Adrenal gland (tissue), 12 donors: ENCODE measurements around the gene FBXO40. TPM values are rescaled to one million over a fixed set of nuclear protein-coding genes. Genes with fewer than 3 reads are reported as not detected.
A peak's percentile ranks its signal among the peaks of the same experiment; 100 is the strongest.

Experiments
- DNase-seq, 7 donors: peaks; one replicate each; pipeline ENCODE4 v3.0.0-alpha.2; 2019 to 2020
- H3K27ac ChIP-seq, 5 donors: fragments of 200-600 bp; sonication (generic) in 4 of 5; 1 replicate in 3 of 5; 2 replicates in 2 of 5; pipeline versions ENCODE4 v1.5.1 to v1.8.0; 2016 to 2020; ENCODE audit warnings: mild to moderate bottlenecking in 1 of 5
- H3K27me3 ChIP-seq: fragments of 200-600 bp; 2 replicates; pipeline ENCODE4 v1.8.0; 2021
- H3K36me3 ChIP-seq, 2 donors: fragments of 200-600 bp; replicated peaks in 1 of 2; 1 replicate in 1 of 2; 2 replicates in 1 of 2; pipeline versions ENCODE4 v1.5.1 to v1.8.0; 2018 to 2022
- H3K4me1 ChIP-seq, 2 donors: fragments of 200-600 bp; replicated peaks in 1 of 2; 1 replicate in 1 of 2; 2 replicates in 1 of 2; pipeline versions ENCODE4 v1.5.1 to v1.8.0; 2018 to 2021
- H3K4me3 ChIP-seq, 4 donors: fragments of 200-600 bp; sonication (generic) in 3 of 4; one replicate each; pipeline ENCODE4 v1.5.1; 2016 to 2018
- H3K9me3 ChIP-seq, 3 donors: fragments of 200-600 bp; sonication (generic) in 1 of 3; replicated peaks in 1 of 3; 1 replicate in 2 of 3; 2 replicates in 1 of 3; pipeline versions ENCODE4 v1.5.1 to v1.8.0; 2016 to 2021
- CTCF ChIP-seq, 6 experiments: fragments of 450-650 bp in 4 of 6; fragments of 200-600 bp in 2 of 6; sonication (generic) in 1 of 6; IDR thresholded peaks; 1 replicate in 5 of 6; 2 replicates in 1 of 6; pipeline versions ENCODE4 v1.5.1 to v1.8.0; 2016 to 2021; ENCODE audit warnings: antibody characterized with exemption in 6 of 6, mild to moderate bottlenecking in 2 of 6, moderate library complexity in 1 of 6
- POLR2A ChIP-seq, 2 donors: fragments of 450-650 bp; IDR thresholded peaks; one replicate each; pipeline ENCODE4 v1.6.1; 2017; ENCODE audit warnings: antibody characterized with exemption in 2 of 2, mild to moderate bottlenecking in 2 of 2, moderate library complexity in 1 of 2
- WGBS, 4 donors: extraction: QIAGEN DNeasy Blood & Tissue Kit in 2 of 4; methylation state at CpG; one replicate each; pipeline versions ENCODE4 v1.1.5 to v1.1.7; 2013 to 2017; 5-methylcytosine and 5-hydroxymethylcytosine counted together
- intact Hi-C, 2 donors: fragments of 100-400 bp; cut with DNase I; formaldehyde crosslinking; loops; one replicate each; pipeline versions ENCODE4 v1.14.1 to v1.15.0; 2022 to 2023
- polyA plus RNA-seq, 3 donors: library from polyadenylated mRNA; stranded (reverse); fragments of 200-250 nt in 2 of 3; fragments of 350-450 nt in 1 of 3; fragmentation: Illumina TruSeq in 1 of 3; extraction: RNeasy Lipid Tissue Mini Kit (QIAGEN cat#74804) in 1 of 3; gene quantifications; one replicate each; pipeline ENCODE4 v1.2.3, GENCODE V29; 2013 to 2014
- total RNA-seq, 9 donors: library from RNA; depleted of rRNA in 4 of 9; stranded (reverse); fragments of >200 nt in 4 of 9; fragments of 120-200 nt in 1 of 9; fragmentation: NEBNext Ultra II Directional in 1 of 9; extraction: Animal tissue kit (Norgen Biotek cat#: 25700) in 1 of 9; gene quantifications; one replicate each; pipeline versions ENCODE4 v1.1.0 to v1.2.4, GENCODE V29; 2013 to 2023
- donor health status: healthy with polysubstance abuse.
- donor health status: Bipolar disorder and iron deficiency.
- donor health status: DM: yes; HTN: yes; CAD: no.
- donor health status: DM: no; HTN: no; CAD: no.
- donor health status: DM: no; HTN: no; CAD: no.
- donor health status: DM: yes; HTN: yes; CAD: no.

FBXO40 gene
- total and polyA plus RNA-seq, 12 donors = under 0.01 to 1.00 (median 0.09) TPM; not detected in 5

GRCh38 chr3:121642601-121643314 is 49.6 kb downstream of the FBXO40 start:
- peaks cover 0 to 1% of the 10 kb centered on the region in 2 donors for H3K4me1 ChIP-seq
- peaks cover 0 to 6% of the 10 kb centered on the region in 2 donors for H3K36me3 ChIP-seq
- intact Hi-C loops = no loop called here
- H3K27ac ChIP-seq = no peak overlapping the region
- DNase-seq = no peak
- no peak overlapping the region for H3K4me3 ChIP-seq
- WGBS, 4 donors = 73 to 78% (median 77%) methylated on average over 9 of the region's 9 CpGs
- H3K9me3 ChIP-seq = no peaks in the 10 kb centered on the region
- H3K27me3 ChIP-seq = no peaks in the 10 kb centered on the region
- TF ChIP-seq CTCF (IDR thresholded peaks at IDR 0.05) (no peak), POLR2A (IDR thresholded peaks at IDR 0.05) (no peak)

GRCh38 chr3:121645054-121645453 is 51.9 kb downstream of the FBXO40 start:
- no peak for TF ChIP-seq CTCF (IDR thresholded peaks at IDR 0.05)
- TF ChIP-seq POLR2A (IDR thresholded peaks at IDR 0.05) = no peak
- Histone ChIP-seq H3K36me3 (peaks cover 0 to 6% of the 10 kb centered on the region in 2 donors), H3K27me3 (no peaks in the 10 kb centered on the region), H3K9me3 (no peaks in the 10 kb centered on the region), H3K4me3 (no peak overlapping the region), H3K4me1 (peaks cover 17 to 21% of the 10 kb centered on the region in 2 donors), H3K27ac (no peak overlapping the region)
- DNase-seq = no peak
- intact Hi-C loops = no loop called here
- 92 to 95% (median 95%) methylated on average over 5 of the region's 5 CpGs for WGBS, 4 donors

GRCh38 chr3:121648219-121648958 is 55.2 kb downstream of the FBXO40 start:
- DNase-seq = peak in 6 of 7 donors; percentile 24 to 57 (median 40)
- H3K27ac ChIP-seq = peak overlapping the region in 2 of 5 donors; percentile 17 to 26
- H3K4me1 ChIP-seq = peaks cover 17 to 21% of the 10 kb centered on the region in 2 donors
- no peak overlapping the region for H3K4me3 ChIP-seq
- intact Hi-C loops = no loop called here
- H3K36me3 ChIP-seq = peaks cover 0 to 6% of the 10 kb centered on the region in 2 donors
- no peaks in the 10 kb centered on the region for H3K9me3 ChIP-seq
- peak in 5 of 6 experiments; percentile 17 to 45 (median 32) for TF ChIP-seq CTCF (IDR thresholded peaks at IDR 0.05)
- no peak for TF ChIP-seq POLR2A (IDR thresholded peaks at IDR 0.05)
- WGBS, 4 donors = 53 to 65% (median 57%) methylated on average over 6 of the region's 6 CpGs
- no peaks in the 10 kb centered on the region for H3K27me3 ChIP-seq

- intact Hi-C loops = no loop called here
- TF ChIP-seq CTCF (IDR thresholded peaks at IDR 0.05) (no peak), POLR2A (IDR thresholded peaks at IDR 0.05) (no peak)
- Histone ChIP-seq H3K36me3 (peaks cover 0 to 6% of the 10 kb centered on the region in 2 donors), H3K27ac (no peak overlapping the region), H3K9me3 (no peaks in the 10 kb centered on the region), H3K27me3 (no peaks in the 10 kb centered on the region), H3K4me1 (peaks cover 17 to 21% of the 10 kb centered on the region in 2 donors), H3K4me3 (no peak overlapping the region)
- no peak for DNase-seq
These were observed 56.5 kb downstream of the FBXO40 start for GRCh38 chr3:121649645-121650044.
